Left lung (tissue), 10 donors: ENCODE results near the gene P2RX3. TPM values are rescaled to one million over a fixed set of nuclear protein-coding genes. Genes with fewer than 3 reads are reported as not detected.

Source experiments
- ATAC-seq: fragments of 200-7000 bp; cut with Tn5 transposase; one replicate; pipeline ENCODE4 v1.9.1; 2020; ENCODE audit warnings: moderate library complexity
- DNase-seq, 4 donors: peaks; one replicate each; pipeline ENCODE4 v3.0.0-alpha.2; 2013 to 2020
- H3K27ac ChIP-seq, 2 donors: fragments of 200-600 bp; sonication (generic) in 1 of 2; one replicate each; pipeline versions ENCODE4 v1.5.0 to v1.8.0; 2020 to 2021
- H3K27me3 ChIP-seq, 2 donors: fragments of 200-600 bp; sonication (generic) in 1 of 2; one replicate each; pipeline versions ENCODE4 v1.5.0 to v1.8.0; 2020 to 2021
- H3K36me3 ChIP-seq, 2 donors: fragments of 200-600 bp; sonication (generic) in 1 of 2; one replicate each; pipeline versions ENCODE4 v1.5.0 to v1.8.0; 2020 to 2021
- H3K4me1 ChIP-seq, 2 donors: fragments of 200-600 bp; one replicate each; pipeline ENCODE4 v1.8.0; 2021
- H3K4me3 ChIP-seq, 2 donors: fragments of 200-600 bp; sonication (generic) in 1 of 2; one replicate each; pipeline versions ENCODE4 v1.5.0 to v1.8.0; 2020 to 2021; ENCODE audit warnings: mild to moderate bottlenecking in 1 of 2
- H3K9me3 ChIP-seq, 2 donors: fragments of 200-600 bp; sonication (generic) in 1 of 2; one replicate each; pipeline versions ENCODE4 v1.5.0 to v1.8.0; 2020 to 2021
- CTCF ChIP-seq, 2 donors: fragments of 200-600 bp; sonication (generic) in 1 of 2; IDR thresholded peaks; one replicate each; pipeline versions ENCODE4 v1.5.0 to v1.8.0; 2021; ENCODE audit warnings: antibody characterized with exemption in 2 of 2
- intact Hi-C, 2 donors: fragments of 100-400 bp; cut with DNase I; formaldehyde crosslinking; loops; one replicate each; pipeline versions ENCODE4 v1.11.2 to v1.14.2; 2022
- polyA plus RNA-seq, 6 donors: library from polyadenylated mRNA; unstranded; fragments of 120-200 nt; gene quantifications; one replicate each; pipeline ENCODE4 v1.2.1, GENCODE V29; 2013; ENCODE audit not compliant: insufficient read length in 6 of 6
- total RNA-seq, 2 donors: library from RNA; stranded (reverse); fragmentation: NEBNext Ultra II Directional; extraction: Animal tissue kit (Norgen Biotek cat#: 25700); gene quantifications; one replicate each; pipeline ENCODE4 v1.2.1, GENCODE V29; 2021
- donor health status: DM: no; HTN: yes; CAD: no.
- donor health status: DM: no; HTN: no; CAD: no.

P2RX3 gene
- total and polyA plus RNA-seq, 8 donors = 0.17 to 0.58 (median 0.28) TPM; not detected in 2

DNA sequence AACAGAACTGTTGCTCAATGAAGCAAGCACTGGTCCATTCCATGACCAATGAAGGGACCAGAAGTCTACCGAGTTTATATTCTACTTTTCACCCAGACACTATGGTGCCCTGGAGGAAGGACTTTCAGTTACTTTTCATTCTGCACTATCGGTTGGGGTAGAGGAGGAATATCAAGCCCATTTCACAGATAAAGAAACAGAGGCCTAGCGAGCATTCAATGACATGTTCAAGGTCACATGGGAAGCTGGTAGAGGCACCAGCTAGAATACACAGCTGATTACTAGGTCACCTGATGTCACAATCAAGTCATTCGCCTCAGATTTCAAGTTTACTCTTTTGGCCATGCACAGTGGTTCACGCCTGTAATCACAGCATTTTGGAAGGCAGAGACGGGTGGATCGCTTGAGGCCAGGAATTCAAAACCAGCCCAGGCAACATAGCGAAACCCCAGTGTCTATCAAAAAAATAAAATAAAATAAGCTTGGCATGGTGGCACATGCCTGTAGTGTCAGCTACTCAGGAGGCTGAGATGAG lies 69.9 kb downstream of the P2RX3 start:
- H3K27ac ChIP-seq = peak overlapping the region in 1 of 2 donors; percentile 67
- peaks cover 0 to 75% of the 10 kb centered on the region in 2 donors for H3K36me3 ChIP-seq
- TF ChIP-seq CTCF (IDR thresholded peaks at IDR 0.05) = no peak
- intact Hi-C loops = no loop called here
- no peak overlapping the region for H3K4me3 ChIP-seq
- DNase-seq (no peak), ATAC-seq (no peak)
- peaks cover 0 to 28% of the 10 kb centered on the region in 2 donors for H3K4me1 ChIP-seq
- H3K9me3 ChIP-seq = no peaks in the 10 kb centered on the region
- no peaks in the 10 kb centered on the region for H3K27me3 ChIP-seq

DNA sequence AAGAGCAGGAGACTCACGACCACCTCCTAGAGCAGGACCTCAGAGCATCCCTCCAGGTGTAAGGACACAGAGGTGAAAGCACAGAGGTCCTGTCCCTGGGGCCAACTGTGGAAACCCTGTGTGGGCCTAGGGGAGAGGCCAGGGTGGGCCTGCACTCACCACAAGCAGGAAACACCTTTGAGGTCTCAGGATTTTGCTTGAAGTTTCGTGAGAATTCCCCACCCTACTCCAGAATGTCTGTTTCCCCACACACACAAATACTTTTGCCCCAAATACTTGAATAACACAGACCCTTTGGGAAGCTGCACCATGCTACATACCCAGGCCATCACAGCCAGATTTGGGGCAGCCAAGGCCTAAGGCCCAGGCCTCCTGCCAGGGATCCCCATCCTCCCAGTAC lies 70.6 kb downstream of the P2RX3 start:
- TF ChIP-seq CTCF (IDR thresholded peaks at IDR 0.05) = no peak
- Histone ChIP-seq H3K27ac (no peak overlapping the region), H3K36me3 (peaks cover 0 to 83% of the 10 kb centered on the region in 2 donors), H3K9me3 (no peaks in the 10 kb centered on the region), H3K4me3 (no peak overlapping the region), H3K4me1 (peaks cover 0 to 28% of the 10 kb centered on the region in 2 donors), H3K27me3 (no peaks in the 10 kb centered on the region)
- ATAC-seq = no peak
- intact Hi-C loops = no loop called here
- DNase-seq = no peak

DNA sequence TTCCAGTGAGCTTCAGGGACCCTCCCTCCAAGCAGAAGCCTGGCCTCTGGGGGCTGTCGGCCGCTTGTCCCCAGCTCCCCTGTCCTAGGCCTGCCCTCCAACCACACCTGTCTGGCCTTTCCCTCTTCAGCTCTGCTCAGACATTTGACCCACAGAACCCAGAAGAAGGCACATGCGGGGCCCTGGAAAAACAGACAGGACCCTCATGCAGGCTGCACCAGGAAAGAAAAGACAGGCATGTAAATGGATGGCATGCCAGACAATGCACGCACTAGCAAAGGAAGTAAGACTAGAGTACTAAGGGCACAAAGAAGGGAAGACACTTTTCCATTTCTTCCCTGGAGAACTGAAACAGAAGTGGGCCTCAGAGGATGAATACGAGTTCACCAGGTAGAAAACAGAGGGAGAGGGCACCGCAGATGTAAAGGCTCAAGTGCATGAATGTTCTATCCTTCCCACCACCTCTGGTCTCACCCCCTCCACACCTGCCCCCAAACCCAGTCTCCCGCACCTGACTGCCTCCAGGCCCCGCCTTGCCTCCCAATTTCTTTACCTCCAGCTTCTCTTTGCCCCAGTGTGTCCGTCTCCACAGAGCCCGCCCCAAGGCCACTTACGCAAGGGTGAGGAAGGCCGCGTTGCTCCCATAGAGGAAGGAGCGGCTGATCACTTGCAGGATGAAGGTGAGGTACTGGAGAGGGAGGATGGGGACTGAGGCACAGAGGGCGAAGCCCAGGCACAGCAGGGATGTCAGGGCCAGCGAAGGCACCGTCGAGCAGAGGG lies 71.4 kb downstream of the P2RX3 start:
- Histone ChIP-seq H3K4me3 (no peak overlapping the region), H3K4me1 (peaks cover 0 to 28% of the 10 kb centered on the region in 2 donors), H3K9me3 (no peaks in the 10 kb centered on the region), H3K27me3 (no peaks in the 10 kb centered on the region), H3K36me3 (peaks cover 0 to 90% of the 10 kb centered on the region in 2 donors), H3K27ac (no peak overlapping the region)
- DNase-seq (no peak), ATAC-seq (no peak)
- intact Hi-C loops = no loop called here
- no peak for TF ChIP-seq CTCF (IDR thresholded peaks at IDR 0.05)

DNA sequence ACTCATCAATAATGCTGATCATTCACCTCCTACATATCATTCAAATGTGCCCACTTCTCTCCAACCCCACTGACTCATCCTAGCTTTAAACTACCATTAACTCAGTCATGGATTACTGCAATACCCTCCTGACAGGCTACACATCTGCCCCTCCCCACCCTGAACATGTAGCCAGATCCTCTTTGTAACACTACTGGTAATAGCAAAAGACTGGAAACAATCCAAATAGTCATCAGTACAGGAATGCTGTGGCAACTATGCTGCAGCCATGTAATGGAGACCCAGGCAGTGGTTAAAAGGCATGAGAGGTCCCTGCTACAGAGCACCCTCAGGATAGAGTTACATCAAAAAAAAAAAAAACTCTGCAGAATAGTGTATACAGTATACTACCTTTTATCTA lies 72.1 kb downstream of the P2RX3 start:
- H3K27ac ChIP-seq = no peak overlapping the region
- H3K27me3 ChIP-seq = no peaks in the 10 kb centered on the region
- intact Hi-C loops = no loop called here
- peaks cover 0 to 24% of the 10 kb centered on the region in 2 donors for H3K4me1 ChIP-seq
- no peak for TF ChIP-seq CTCF (IDR thresholded peaks at IDR 0.05)
- no peak for DNase-seq
- ATAC-seq = no peak
- peaks cover 0 to 98% of the 10 kb centered on the region in 2 donors for H3K36me3 ChIP-seq
- no peak overlapping the region for H3K4me3 ChIP-seq
- H3K9me3 ChIP-seq = no peaks in the 10 kb centered on the region

DNA sequence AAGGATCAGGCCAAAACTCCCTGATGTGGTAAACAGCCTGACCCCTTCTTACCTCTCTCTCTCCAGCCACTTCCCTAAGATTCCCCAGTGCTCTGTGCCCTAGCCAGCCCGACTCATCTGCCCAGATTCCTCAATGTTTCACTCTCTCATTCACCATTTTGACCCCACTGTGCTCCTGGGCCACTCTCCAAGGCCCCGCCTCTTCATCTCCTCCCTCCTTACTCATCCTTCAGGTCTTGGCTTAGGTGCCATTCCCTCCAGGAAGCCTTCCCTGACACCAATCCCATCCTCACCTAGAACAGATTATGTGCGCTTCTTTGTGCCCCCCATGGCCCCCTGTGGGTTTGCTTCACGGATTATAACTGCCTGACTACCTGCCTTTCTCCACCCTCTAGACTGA lies 75.5 kb downstream of the P2RX3 start:
- H3K36me3 ChIP-seq = peaks cover 0 to 100% of the 10 kb centered on the region in 2 donors
- H3K4me1 ChIP-seq = peaks cover 11 to 18% of the 10 kb centered on the region in 2 donors
- no peak for DNase-seq
- no peak for TF ChIP-seq CTCF (IDR thresholded peaks at IDR 0.05)
- H3K27ac ChIP-seq = no peak overlapping the region
- H3K4me3 ChIP-seq = no peak overlapping the region
- no peak for ATAC-seq
- no peaks in the 10 kb centered on the region for H3K27me3 ChIP-seq
- intact Hi-C loops = no loop called here
- H3K9me3 ChIP-seq = no peaks in the 10 kb centered on the region
